RWPE1 (cell line): ENCODE results near the gene PCBP3.

Experiments
- CTCF ChIA-PET: fragments of 350-600 bp; sonication (Branson Sonifier 250); formaldehyde crosslinking; extraction: SDS; loops from one replicate; lab custom pipeline; 2021; lab: Yijun Ruan, JAX
- POLR2A ChIA-PET: fragments of 400-600 bp; formaldehyde crosslinking; extraction: SDS; loops from one replicate; lab custom pipeline; 2020; ENCODE audit warnings: antibody characterized with exemption; ENCODE audit not compliant: low non-redundant PET; lab: Yijun Ruan, JAX
- DNase-seq: peaks from one replicate; pipeline ENCODE4 v3.0.0; 2012; ENCODE audit warnings: low spot score
- H3K27ac ChIP-seq: fragments of 450-650 bp; 2 replicates; pipeline ENCODE4 v1.5.1; 2017
- TF ChIP-seq, protein P1 (sequence below): fragments of 450-650 bp; conservative IDR thresholded peaks from 2 replicates; pipeline ENCODE4 v1.5.1; 2017; ENCODE audit warnings: low read depth, mild to moderate bottlenecking

Gene PCBP3

DNA sequence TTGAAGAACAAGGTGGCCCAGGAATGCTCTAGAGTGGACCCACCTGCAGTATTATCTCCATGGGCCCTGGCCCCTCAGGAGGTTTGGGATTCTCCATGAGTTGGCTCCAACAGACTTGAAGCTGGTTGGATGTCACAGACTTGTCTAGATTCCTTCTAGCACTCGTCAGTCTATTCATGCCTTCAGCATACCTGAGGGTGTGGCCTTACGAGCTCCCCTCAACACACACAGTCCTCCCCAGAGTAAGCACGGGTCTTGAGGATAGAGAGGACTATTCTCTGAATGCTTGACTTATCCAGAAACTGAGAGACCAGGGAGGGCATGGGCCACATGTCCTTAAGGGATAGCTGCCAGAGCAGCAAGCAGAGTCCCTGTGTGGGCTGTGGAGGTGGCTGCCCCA lies 292.1 kb downstream of the PCBP3 start:
- ChIA-PET CTCF (interaction anchor here (0.9 kb wide), 1 partner anchor 13 kb away, joined by 3 read pairs; no protein-coding TSS in a partner anchor), POLR2A (no interaction called here)
- no peak for DNase-seq
- TF ChIP-seq, protein P1, sequence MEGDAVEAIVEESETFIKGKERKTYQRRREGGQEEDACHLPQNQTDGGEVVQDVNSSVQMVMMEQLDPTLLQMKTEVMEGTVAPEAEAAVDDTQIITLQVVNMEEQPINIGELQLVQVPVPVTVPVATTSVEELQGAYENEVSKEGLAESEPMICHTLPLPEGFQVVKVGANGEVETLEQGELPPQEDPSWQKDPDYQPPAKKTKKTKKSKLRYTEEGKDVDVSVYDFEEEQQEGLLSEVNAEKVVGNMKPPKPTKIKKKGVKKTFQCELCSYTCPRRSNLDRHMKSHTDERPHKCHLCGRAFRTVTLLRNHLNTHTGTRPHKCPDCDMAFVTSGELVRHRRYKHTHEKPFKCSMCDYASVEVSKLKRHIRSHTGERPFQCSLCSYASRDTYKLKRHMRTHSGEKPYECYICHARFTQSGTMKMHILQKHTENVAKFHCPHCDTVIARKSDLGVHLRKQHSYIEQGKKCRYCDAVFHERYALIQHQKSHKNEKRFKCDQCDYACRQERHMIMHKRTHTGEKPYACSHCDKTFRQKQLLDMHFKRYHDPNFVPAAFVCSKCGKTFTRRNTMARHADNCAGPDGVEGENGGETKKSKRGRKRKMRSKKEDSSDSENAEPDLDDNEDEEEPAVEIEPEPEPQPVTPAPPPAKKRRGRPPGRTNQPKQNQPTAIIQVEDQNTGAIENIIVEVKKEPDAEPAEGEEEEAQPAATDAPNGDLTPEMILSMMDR: no peak
- H3K27ac ChIP-seq: no peak overlapping the region

DNA sequence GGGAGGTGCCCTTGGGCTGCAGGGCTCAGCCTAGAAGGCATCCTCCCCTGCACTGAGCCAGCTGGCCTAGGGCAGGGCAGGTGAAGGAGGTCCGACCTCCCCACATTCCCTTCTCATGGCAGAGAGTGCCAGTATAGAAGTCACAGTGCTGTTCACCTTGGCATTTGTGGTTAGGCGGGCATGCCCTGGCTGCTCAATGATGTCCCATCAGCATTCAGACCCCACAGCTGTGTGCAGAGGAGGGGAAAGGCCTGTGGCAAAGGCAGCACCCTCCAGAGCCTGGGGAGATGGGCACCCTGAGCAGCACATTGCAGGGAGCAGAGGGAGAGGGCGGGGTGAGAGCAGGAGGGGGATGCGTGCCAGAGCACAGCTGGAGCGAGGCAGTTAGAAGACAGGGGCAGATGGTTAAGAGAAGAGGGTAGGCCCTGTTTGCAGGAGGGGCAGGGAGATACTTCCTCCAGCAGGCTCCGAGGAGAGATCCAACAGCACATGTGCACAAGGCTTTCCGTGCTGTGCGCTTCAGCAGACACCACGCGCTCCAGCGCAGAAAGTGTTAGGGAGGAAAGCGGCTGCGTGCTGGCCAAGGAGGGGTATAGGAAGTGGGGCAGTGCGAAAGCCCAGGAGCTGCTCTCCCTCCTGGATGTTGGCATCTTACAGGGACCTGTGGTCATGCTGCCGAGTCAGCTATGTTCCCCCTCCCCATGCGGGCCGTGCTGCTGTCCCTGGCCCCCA lies 294.4 kb downstream of the PCBP3 start:
- ChIA-PET CTCF (no interaction called here), POLR2A (no interaction called here)
- TF ChIP-seq, protein P1: no peak
- H3K27ac ChIP-seq: no peak overlapping the region
- DNase-seq: no peak

DNA sequence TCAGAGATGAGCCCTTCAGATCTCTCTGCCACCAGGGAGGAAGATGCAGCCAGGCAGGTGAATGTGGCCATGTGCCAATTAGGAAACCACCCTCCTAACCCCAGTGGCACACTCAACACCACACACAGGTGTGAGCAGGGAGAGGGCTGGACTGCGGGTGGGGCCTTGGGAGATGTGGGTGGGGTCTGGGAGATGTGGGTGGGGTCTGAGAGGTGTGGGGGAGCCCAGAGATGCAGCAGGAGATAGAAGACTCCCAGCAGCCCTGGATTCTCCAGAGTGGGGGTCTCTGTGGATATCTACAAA lies 294.9 kb downstream of the PCBP3 start:
- TF ChIP-seq, protein P1: no peak
- DNase-seq: no peak
- POLR2A ChIA-PET: no interaction called here
- CTCF ChIA-PET: no interaction called here
- H3K27ac ChIP-seq: no peak overlapping the region

DNA sequence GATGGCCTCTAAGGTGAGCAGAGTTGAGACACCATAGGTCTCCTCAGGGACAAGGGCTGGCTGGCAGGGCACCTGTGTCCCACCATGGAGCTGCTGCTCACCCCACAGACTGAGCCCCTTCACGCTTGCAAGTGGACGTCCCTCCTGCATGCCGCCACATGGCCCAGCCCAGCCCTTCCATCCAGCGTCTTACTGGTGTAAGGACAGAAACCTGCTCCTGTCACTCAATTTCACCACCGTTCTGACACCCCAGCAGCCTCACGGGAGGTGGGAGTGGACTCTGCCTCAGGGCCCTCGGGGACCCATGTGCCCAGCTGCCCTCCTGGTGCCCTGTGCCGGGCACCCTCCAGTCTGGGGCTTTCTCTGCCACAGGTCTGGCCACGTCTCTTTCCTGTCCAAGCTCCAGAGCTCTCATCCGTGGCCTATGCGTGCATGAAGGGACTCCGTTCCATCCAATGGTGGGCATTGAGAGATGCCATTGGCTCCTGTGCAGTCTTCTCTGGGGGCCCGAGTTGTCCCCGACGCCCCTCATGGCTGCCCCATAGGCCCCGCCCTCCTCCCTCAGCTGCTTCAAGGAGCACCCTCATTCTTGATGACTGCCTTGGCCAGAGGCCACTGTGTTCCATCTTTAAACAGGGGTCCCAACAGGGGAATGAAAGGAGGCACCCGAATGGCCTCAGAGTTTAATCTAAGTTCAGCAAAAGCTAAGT lies 295.4 kb downstream of the PCBP3 start:
- no peak overlapping the region for H3K27ac ChIP-seq
- no peak for DNase-seq
- ChIA-PET POLR2A (no interaction called here), CTCF (no interaction called here)
- TF ChIP-seq, protein P1: no peak

DNA sequence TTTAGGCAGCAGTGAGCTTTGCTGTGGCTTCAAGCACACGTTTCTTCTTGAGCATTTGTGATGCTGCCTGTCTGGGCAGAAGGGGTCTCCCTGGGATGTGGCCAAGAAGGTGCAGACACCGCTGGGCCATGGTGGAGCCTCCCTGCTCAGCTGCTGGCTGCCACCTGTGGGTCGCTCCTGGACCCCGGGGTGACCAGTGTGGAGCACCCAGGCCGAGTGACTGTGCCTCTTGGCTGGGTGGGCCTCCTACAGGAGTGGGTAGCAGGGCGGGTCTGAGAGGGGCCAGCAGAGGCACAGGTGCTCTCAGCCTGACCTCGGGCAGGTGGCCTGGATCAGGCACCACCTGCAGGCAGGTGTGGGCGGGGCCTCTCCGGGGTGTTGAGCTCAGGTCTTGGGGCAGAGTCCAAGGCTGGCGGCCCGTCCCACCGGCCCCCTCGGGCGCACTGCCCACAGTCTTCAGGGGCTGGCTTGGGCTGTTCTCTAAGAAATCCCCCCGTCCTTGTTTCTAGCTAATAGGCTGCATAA lies 296.1 kb downstream of the PCBP3 start:
- DNase-seq: no peak
- no peak overlapping the region for H3K27ac ChIP-seq
- TF ChIP-seq, protein P1: no peak
- POLR2A ChIA-PET: no interaction called here
- CTCF ChIA-PET: no interaction called here

DNA sequence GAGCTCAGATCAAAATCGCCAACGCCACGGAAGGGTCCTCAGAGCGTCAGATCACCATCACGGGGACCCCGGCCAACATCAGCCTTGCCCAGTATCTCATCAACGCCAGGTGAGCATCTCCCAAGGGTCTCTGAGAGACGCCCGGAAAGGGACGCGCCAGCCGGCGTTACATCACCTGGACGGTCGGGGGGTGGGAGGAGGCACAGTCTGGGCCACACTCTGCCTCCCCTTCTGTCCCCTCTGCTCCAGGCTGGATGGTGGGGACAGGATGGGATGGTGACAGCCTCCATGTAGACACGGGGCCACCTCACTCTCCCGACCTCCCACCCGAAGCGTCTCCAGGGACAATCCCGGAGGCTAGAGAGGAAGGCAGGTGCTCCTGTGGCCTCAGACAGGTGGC lies 296.6 kb downstream of the PCBP3 start:
- ChIA-PET CTCF (no interaction called here), POLR2A (no interaction called here)
- no peak for DNase-seq
- TF ChIP-seq, protein P1: no peak
- H3K27ac ChIP-seq: no peak overlapping the region
